ENCODE results near the gene LRRC14B.
A peak's percentile ranks its signal among the peaks of the same experiment; 100 is the strongest.

The LRRC14B gene

DNA sequence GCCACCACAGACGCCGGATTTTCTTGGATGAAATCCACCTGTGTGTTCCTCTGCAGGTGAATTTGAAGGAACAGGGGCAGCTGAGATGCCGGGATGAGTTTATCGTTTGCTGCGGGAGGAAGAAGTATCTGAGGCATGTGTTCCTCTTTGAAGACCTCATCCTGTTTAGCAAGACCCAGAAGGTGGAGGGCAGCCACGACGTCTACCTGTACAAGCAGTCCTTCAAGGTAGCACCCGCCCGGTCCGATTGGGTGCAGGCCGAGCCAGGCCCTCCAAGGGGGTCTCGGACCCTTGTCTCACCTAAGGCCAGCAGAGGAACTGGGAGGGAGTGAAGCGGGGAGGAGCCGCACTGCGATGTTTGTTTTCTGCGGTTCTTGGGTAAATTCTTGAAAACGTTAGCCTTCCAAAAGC lies 18.4 kb upstream of the LRRC14B start:
- no peak for FAIRE-seq
- no peak for DNase-seq (ENCODE audit: extremely low spot score, insufficient read length, low read depth)

DNA sequence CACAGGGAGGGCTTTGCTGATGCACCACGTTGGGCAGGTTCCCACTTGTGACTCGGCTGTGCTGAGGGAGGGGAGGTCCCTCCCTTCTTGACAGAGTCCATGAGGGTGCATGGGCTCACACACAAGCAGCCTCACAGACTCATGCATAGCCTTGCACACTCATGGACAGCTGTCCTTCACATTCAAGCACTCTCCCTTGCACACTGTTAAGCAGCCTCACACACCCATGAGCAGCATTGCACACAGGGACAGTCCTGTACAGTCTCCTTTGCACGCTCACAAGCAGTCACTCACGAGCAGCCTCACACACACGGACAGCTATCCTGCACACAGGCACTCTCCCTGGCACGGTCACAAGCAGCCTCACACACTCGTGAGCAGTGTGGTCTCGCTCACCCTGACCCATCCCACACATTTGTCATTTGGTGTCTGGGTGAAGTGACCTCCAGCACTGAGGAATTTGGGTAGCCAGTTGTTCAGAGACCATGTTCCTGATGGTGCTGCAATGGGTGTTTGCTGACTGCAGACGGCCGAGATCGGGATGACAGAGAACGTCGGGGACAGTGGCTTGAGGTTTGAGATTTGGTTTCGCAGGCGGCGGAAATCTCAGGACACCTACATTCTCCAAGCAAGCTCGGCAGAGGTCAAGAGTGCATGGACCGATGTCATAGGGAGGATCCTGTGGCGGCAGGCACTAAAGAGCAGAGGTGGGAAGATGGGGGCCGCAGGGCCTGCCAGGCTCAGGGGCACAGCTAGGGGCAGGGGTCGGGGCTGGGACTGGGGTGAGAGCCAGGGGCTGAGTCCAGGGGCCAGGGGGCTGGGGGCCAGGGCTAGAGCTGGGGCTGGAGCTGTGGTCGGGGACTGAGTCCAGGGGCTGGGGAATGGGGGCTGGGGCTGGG lies 17.7 kb upstream of the LRRC14B start:
- no peak for FAIRE-seq
- DNase-seq (ENCODE audit: extremely low spot score, insufficient read length, low read depth), result no peak

DNA sequence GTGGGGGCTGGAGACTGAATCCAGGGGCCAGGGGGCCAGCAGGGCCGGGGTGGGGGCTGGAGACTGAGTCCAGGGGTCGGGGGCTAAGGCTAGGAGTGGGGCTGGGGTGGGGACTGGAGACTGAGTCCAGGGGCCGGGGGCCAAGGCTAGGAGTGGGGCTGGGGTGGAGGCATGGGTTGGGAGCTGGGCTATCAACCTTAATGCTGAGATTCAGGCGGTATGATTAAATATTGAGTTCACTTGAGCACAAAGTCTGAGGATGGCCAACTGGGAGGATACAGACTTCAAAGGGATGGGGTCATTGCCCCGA lies 17.0 kb upstream of the LRRC14B start:
- FAIRE-seq (no peak), DNase-seq (ENCODE audit: extremely low spot score, insufficient read length, low read depth) (no peak)

DNA sequence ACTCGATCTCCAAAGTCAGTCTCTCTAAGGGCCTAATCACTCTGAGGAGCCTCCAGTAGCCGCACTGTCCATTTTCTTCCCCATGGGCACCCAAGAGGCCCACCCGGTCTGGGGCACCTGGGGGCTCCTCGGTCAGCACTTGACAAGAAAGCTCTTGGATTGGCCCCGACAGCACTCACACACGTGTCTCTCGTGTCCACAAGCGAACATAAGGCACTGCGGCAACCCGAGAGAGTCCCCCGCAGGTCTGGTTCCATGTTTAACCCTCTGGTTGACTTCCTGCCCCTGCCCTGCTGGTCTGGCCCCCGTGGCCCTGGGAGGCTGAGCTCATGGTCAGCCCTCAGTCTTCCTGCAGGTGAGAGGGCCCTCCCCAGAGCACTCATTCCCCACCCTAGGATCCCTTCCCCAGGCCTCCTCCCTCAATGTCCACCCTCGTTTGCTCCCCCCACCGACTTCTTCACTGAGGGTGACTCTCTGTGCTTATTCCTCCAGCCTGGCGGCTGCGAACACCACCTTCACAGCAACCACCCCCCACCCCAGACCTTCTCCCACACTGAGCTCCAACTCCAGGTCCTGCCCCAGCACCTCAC lies 16.3 kb upstream of the LRRC14B start:
- FAIRE-seq (no peak), DNase-seq (ENCODE audit: extremely low spot score, insufficient read length, low read depth) (no peak)

DNA sequence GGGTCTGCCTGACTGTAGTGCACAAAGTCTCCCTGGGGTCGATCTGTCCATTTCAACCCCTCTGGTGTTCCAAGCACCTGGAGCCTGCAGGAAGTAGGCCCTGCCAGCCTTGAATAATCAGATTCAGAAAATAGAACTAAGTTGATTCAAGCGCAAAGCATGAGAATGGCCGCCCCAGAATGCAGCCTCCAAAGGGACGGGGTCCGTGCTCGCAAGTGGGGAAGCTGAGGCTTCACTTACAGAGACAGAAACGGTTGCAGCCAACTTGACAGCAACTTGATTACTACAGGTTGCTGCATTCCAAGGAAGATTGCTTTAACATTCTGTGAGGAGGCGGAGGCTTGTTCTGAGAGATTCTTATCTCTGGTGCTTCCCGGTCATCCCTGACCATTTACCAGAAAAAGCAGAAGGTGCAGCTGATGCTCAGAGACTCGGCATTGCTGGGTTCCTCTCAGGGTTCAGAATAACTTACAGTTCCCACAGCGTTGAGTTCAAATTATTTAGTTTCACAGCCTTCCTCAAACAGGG lies 14.9 kb upstream of the LRRC14B start:
- DNase-seq (ENCODE audit: extremely low spot score, insufficient read length, low read depth) (no peak), FAIRE-seq (no peak)

DNA sequence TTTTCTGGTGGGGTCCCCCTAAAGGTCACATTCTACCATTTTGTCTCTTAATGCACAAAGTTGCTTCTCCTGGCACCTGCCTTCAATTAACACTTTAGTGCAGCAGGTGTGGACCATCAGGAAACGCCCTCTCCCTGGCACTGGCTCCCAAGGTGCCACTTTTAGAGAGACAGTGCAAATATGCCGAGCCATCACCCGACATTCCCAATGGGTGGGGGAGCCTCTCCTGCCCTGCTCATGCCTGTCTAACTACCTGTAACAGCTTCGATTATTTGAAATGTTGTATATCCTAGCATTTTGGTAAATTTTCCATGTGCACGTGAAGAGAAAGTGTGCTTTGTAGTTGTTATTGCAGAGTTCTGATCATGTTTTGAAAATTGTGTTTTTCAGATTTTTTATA lies 13.2 kb upstream of the LRRC14B start:
- FAIRE-seq (no peak), DNase-seq (ENCODE audit: extremely low spot score, insufficient read length, low read depth) (no peak)

DNA sequence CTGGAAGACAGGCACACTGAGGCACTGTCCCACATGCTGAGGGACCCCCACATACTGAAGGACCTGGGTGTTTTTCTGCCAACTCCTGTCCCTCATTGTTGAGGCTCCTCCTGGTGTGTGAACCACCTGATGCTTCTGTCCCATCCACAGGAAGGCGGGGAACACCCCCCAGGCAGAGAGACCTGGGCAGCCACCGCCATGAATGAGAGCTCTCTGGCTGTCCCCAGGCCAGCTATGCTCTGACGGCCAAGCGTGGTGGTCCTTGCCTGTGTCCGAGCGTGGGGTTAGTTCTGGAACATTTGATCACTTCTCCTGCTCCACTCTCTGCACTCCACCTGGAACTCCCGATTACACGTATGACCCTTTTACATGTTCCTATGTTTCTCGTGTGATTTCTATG lies 11.9 kb upstream of the LRRC14B start:
- DNase-seq (ENCODE audit: extremely low spot score, insufficient read length, low read depth) (no peak), FAIRE-seq (no peak)

DNA sequence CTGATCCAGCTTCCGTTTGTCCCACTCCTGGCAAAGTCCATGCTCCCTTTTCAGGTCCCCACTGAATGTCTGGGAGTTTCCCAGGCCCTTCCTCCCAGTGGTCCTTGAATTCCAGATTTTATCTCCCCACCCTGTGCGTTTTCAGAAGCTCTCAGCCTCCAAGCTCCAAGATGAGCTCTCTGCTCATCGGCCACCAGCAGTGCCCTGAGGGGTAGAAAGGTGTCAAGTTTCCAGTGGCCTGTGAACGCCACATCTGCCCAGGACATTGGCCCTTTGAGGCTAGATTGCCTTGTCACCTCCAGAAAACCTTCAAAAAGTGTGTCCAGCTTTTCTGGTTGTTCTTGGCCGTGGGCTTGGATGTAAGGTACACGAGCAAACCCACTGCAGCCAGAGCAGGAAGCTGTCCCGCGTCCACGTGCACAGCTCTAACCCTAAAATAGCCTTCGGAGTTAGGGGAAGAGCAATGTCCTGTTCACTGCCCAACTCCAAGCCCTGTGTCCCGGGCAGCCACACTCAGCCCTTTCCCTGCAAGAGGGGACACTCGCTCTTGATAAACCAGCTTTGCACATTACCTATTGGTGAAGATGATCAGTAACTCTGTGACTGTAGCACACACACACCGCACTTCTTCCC lies 10.9 kb upstream of the LRRC14B start:
- no peak for FAIRE-seq
- DNase-seq (ENCODE audit: extremely low spot score, insufficient read length, low read depth), result no peak

DNA sequence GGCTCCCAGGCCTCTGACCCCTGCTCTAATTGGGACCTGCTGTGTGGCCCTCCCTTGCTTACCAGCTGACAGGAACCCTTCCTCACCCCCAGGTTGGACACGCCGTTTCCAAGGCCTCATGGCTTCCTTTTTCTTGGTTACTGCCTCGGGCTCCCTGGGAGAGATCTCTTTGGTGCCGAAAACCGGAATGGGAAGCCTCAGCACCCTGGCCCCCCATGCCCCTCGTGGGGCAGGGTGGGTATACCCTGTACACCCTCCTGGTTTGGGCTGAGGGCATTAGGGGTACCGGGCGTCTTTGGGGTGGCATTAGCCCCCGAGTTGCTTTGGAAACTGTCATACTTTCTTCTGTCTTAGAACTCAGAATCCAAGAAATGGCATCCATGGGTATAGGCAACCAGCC lies 10.1 kb upstream of the LRRC14B start:
- no peak for DNase-seq (ENCODE audit: extremely low spot score, insufficient read length, low read depth)
- no peak for FAIRE-seq

DNA sequence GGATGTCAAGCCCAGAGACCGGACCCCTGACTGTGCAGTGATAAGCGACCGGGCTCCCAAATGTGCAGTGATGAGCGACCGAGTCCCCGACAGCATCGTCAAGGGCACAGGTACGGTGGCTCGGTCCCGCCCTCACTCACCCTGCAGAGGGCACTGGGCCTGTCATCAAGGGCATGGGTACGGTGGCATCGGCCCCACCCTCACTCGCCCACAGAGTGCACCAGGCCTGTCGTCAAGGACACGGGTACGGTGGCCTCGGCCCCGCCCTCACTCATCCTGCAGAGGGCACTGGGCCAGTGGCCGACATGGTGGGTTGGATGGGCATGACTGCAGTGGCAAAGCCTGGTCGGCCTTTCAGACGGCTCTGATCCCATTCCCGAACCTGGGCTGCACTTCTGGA lies 9.7 kb upstream of the LRRC14B start:
- DNase-seq (ENCODE audit: extremely low spot score, insufficient read length, low read depth) (no peak), FAIRE-seq (no peak)

DNA sequence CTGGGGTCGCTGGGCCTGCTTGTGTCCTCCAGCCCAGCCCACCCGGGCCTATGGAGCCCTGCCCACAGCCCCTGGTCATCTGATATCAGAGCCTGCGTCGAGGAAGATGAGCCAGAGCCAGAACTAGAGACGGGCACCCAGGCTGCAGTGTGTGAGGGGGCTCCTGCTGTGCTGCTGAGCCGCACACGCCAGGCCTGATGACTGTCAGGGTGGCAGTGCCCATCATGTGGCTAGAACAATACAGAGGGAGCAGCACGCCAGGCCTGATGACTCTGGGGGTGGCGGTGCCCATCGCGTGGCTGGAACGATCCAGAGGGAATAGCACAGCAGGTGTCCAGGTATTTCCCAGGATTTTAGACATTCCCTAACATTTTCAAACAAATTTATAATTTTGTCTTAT lies 9.2 kb upstream of the LRRC14B start:
- FAIRE-seq (no peak), DNase-seq (ENCODE audit: extremely low spot score, insufficient read length, low read depth) (no peak)

DNA sequence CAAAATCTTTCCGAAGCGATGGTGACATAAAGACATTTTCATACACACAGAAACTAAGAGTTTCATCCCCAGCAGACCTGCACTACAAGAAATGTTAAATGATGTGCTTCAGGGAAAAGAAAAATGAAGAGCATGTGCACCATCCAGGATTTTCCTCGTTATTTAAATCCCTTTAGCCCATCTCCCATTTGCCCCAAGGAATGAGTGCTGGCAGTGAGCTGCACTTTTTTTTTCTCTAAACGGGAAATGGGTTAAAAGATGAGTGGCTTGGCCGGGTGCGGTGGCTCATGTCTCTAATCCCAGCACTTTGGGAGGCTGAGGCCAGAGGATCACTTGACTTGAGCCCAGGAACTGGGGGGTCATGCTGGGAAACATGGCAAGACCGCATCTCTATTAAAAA lies 6.8 kb upstream of the LRRC14B start:
- no peak for DNase-seq (ENCODE audit: extremely low spot score, insufficient read length, low read depth)
- FAIRE-seq, result no peak

DNA sequence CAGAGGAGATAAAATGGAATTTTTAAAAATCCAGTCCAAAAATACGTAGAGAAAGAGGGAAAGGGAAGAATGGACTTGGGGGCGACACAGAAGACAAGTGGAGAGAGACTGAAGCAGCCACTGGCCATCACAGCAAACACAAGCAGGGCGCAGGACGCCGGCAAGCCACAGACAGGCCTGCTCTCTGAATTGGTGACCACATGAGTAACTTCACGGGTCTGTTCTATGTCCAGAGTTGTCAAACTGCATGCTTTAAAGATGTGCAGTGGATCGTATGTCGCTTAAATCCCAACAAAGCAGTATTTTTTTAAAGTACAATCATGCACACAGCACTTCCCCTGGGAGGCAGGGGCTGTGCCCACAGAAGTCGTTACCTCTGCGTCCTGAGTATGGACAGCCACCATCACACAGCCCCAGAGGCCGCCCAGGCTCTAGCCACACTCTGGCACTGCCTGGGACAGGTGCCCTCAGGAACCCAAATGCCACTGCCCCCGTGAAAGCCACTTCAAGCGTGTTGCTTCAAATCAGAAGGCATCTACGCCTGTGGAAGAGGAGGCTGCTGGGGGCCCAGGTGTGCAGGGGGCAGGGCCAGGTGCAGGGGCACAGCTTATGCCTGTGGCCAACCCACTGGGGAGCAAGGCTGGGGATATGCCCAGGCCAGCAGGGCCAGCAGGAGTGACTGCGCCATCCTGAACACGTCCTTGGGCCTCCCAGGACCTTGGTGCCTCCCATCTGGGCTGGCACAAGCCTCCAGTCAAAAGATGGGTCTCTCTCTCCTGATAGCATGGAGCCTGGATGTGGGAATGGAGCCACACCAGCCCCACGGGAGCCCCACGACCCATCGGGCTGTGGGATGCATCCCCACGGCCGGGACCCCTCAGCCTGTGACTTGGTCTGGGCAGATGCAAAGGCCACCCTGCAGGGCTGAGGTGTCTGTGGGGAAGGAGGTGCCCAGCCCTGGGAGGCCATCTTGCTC lies 5.9 kb upstream of the LRRC14B start:
- FAIRE-seq (no peak), DNase-seq (ENCODE audit: extremely low spot score, insufficient read length, low read depth) (no peak)

DNA sequence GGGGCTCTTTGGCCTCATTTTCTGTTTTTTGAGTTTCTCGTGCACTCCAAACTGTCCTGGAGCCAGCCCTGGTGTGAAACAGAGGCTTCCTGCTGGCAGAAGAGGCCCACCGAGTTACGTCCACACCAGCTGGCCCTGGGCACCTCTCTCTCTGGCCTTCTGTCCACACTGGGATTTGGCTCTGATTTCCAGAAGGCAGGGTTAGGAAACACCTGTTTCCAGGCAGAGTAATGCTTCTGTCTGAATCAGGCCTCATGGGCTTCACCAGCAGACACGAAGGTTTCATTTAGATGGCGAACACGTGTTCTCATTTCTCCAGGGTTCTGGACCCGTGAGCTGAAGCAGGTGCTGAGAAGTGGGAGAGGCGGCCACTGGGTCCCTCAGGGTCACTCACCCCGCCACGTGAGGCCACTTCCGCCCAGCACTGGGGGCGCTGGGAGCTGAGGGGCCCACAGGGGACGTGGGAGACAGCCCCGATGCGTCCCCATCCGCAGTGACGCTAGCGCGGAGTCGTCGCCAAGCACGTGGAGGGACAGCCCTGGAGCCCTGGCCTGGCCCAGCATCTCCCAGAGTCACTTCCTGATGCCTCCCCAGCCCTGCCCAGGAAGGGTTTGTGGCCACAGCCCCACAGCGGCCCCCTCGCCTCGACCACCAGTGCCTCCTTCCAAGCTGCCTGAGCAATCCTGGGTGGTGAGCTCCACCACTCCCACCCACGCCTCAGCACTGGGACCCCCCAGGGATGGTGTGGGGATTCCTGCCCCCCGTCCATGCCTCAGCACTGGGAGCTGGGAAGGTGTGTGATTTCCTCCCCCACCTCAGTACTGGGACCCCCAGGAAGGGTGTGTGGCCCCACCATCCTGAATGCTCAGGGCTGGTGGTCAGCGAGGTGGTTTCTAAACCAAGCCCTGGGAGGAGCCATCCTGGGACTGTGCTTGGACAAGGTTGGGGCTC lies 4.9 kb upstream of the LRRC14B start:
- FAIRE-seq (no peak), DNase-seq (ENCODE audit: extremely low spot score, insufficient read length, low read depth) (no peak)

DNA sequence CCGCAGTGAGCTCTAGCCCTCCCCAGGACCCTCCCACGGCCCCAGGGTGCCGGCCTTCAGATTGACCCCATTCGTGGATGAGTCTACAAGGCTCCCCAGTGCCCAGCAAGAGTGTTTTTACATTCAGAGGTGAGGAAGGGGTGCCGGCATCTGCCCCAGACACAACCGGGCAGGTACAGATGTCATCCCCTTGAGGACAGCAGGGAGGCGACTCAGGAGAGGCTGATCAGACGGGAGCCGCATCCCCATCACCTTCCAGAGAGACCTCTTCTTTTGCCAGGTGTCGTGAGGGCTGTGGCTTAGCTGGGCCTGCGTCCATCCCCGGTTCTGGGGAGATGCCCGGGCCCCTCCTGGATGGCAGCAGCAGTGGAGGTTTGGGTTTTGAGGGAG lies 4.3 kb upstream of the LRRC14B start:
- FAIRE-seq, result no peak
- DNase-seq (ENCODE audit: extremely low spot score, insufficient read length, low read depth), result no peak

DNA sequence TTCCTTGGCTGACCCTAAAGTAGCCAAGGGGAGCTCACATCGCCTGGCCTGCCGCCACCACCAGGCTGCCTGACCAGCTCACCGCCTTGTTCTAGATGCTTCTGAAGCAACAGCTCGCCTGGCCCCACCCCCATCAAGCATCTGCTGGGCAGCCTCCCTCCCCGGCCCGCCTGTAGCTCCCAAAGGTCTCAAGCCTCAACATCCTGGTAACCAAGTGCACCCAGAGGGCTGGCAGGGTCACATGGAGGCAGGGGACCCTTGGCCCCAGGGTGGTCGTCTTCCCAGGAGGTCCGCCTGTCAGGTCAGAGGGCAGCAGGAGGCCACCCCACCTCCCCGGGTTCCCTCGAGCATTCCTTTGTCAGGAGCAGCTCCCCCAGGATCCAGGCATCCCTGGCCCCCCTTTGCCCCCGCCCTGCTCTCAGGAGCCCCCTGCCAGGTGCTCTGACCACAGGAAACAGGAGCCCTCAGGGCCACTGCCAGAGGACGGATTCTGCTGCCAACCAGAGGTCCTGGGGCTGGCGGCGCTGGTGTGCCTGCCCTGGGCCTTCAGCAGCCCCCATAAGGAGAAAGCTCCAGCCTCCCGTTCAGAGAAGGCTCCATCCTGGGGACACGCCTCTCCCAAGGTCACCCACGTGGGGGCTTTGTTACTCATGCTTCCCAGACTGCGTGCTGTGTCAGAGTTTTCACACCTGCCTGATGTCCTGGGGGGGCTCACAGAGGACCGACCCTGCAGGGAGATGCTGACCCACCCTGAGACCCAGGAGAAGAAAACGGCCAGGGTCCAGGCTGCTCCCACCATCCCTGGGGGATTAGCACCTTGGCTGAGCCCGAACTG lies 3.5 kb upstream of the LRRC14B start:
- no peak for DNase-seq (ENCODE audit: extremely low spot score, insufficient read length, low read depth)
- no peak for FAIRE-seq

DNA sequence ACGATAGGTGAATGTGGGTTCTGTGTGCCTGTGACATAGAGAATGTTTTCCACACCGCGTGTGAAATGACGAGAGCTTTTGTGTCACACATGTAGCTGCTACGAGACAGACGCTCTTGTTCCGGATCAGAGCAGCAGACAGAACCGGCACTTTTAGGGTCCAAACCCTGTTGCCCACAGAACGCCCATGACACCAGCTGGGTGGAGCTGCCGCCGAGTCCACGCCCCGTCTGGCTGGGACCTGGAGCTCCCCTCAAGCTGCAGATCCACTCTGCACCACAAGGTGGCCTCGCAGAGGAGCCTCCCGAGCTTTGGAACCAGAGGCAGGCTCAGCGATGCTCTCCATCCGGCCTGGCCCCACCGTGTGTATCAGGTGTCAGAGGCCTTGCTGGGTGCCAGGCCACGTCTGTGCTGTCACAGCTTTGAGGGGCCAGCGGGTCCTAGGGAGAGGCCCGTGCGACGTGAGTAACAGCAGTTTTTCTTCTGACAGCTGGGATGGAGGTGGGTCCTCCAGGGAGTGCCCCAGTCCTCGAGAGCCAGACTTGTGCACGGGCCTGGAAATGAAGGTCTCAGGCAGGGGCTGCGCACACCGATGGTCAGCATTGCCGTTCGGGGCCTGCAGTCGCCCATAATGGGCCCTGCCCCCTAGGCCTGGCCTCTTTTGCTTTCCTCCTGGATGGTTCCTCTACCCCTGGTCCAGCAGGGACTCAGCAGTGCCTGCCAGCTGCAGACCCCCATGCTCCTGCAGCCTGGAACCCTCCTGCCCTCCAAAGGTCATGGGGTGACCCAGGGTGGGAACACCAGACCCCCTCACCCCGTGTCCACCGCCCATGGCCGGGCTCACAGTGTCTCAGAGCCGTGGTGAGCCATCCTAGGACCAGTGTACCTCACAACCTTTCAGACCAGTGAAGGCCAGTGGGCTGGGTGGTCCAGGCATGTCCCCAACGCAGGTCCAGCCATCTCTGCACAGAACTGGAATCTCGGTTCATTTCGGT lies 2.5 kb upstream of the LRRC14B start:
- DNase-seq (ENCODE audit: extremely low spot score, insufficient read length, low read depth), result peak; percentile 86
- FAIRE-seq, result peak; percentile 95
